ENCODE results near the gene PRMT1. TPM values are rescaled to one million over a fixed set of nuclear protein-coding genes. Genes with fewer than 3 reads are reported as not detected.
A peak's percentile ranks its signal among the peaks of the same experiment; 100 is the strongest.

Gene PRMT1
- total and polyA plus RNA-seq, 2 of the 13 experiments (the other 11 are each of a cell fraction or from before 2014, with no cell fraction given), result 324 to 374 TPM

- no peak for ATAC-seq
- Histone ChIP-seq H2AFZ (ENCODE audit: low read length) (no peak overlapping the region), H3K27me3 (ENCODE audit: control insufficient read depth in 1 of 2, insufficient read depth in 2 of 2, low read length in 2 of 2) (no peaks in the 10 kb centered on the region; a peak in 1 of 5 replicates), H3K4me3 (replicated peaks in 1 of 3; ENCODE audit: insufficient read depth in 1 of 3, low read depth in 2 of 3, low read length in 3 of 3) (peak overlapping the region; percentile 85 to 99 (median 91)), H3K27ac (ENCODE audit: extremely low read length, insufficient read depth, low read length) (peak overlapping the region; percentile 86), H3K4me2 (ENCODE audit: low read depth, low read length) (peak overlapping the region; percentile 82), H3K79me2 (ENCODE audit: insufficient read depth, low read length) (peaks cover 31% of the 10 kb centered on the region), H3K36me3 (replicated peaks in 1 of 2; ENCODE audit: control insufficient read depth in 1 of 2, insufficient read depth in 2 of 2, low read length in 2 of 2) (peaks cover 7 to 9% of the 10 kb centered on the region in 2 experiments; a peak in 3 of 5 replicates), H3K9ac (ENCODE audit: insufficient read depth, low read depth, low read length) (peak overlapping the region; percentile 99), H3K4me1 (ENCODE audit: insufficient read depth, low read length) (peaks cover 55% of the 10 kb centered on the region), H4K20me1 (ENCODE audit: insufficient read depth, low read length) (no peaks in the 10 kb centered on the region), H3K9me3 (ENCODE audit: low read length) (no peaks in the 10 kb centered on the region)
- ChIA-PET POLR2A (interaction anchor here (0.7 to 4.6 kb wide), 15 partner anchors 15 to 1023 kb away, joined by 3 to 92 read pairs (median 7); partner anchors contain the start of genes AKT1S1, ALDH16A1, BCL2L12 and IRF3), CTCF (ENCODE audit: low intra/inter-chr PET ratio, low total read pairs) (interaction anchor here (1.3 kb wide), 1 partner anchor 34 kb away, joined by 3 read pairs; no protein-coding TSS in a partner anchor)
- WGBS (ENCODE audit: low lambda C conversion rate), result 0% methylated on average over 3 of the region's 5 CpGs
- FAIRE-seq, result no peak
- BruUV-seq (replicated peaks), result no TSS peak
- in situ Hi-C loops (cut with HindIII; ENCODE audit: extremely low pct_ligation_motif_present, low pct_unique_long_range_greater_than_20kb), result no loop called here
- intact Hi-C loops (cut with micrococcal nuclease; ENCODE audit: unreplicated experiment), result loop anchor here (5.0 kb wide), 1 partner anchor 35 kb away; the partner anchor contains the start of gene PRMT1
- DNase-seq (ENCODE audit: low spot score), result no peak
- no peak for TF ChIP-seq ATF4 (CRISPR knock-in tag; IDR thresholded peaks at IDR 0.05)
- TF ChIP-seq PCBP2 (optimal IDR thresholded peaks at IDR 0.05; ENCODE audit: low read depth, low read length, poor library complexity, severe bottlenecking), result no peak
- TF ChIP-seq TOPORS (CRISPR knock-in tag; IDR thresholded peaks at IDR 0.05), result no peak
- no peak for TF ChIP-seq ZBTB40 (IDR thresholded peaks at IDR 0.05)
- no peak for TF ChIP-seq ZBTB40 (CRISPR knock-in tag; IDR thresholded peaks at IDR 0.05)
- 0 out of 2 replicates have a peak, but pooled peaks have one; percentile 2 for TF ChIP-seq MLXIP (CRISPR knock-in tag; IDR thresholded peaks at IDR 0.05; ENCODE audit: borderline replicate concordance)
- TF ChIP-seq ZNF30 (CRISPR knock-in tag; IDR thresholded peaks at IDR 0.05), result 0 out of 2 replicates have a peak, but pooled peaks have one; percentile 25
- no peak for TF ChIP-seq REXO4 (CRISPR knock-in tag; IDR thresholded peaks at IDR 0.05; ENCODE audit: borderline replicate concordance)
- TF ChIP-seq KDM5A (IDR thresholded peaks at IDR 0.05; ENCODE audit: borderline replicate concordance, low read length), result peak; percentile 47
These were observed 34.5 kb upstream of the PRMT1 start for GRCh38 chr19:49642492-49643035.

Measured in HepG2 (cell line).